K562 (cell line): ENCODE results near the gene ZNF487. TPM values are rescaled to one million over a fixed set of nuclear protein-coding genes. Genes with fewer than 3 reads are reported as not detected.

Experiments
- E2F3 ChIP-seq: fragments of 250-450 bp; sonication (Bioruptor Pico); IDR thresholded peaks from 2 replicates; pipeline ENCODE4 v1.4.0; 2020; ENCODE audit warnings: mild to moderate bottlenecking
- FOXK1 ChIP-seq: sonication (generic); formaldehyde crosslinking; IDR thresholded peaks from 2 replicates; pipeline ENCODE4 v1.8.0; 2022; ENCODE audit warnings: missing genetic modification reagents, mild to moderate bottlenecking, borderline replicate concordance
- JUND ChIP-seq, 2 experiments: IDR thresholded peaks; 2 replicates in 1 of 2; 3 replicates in 1 of 2; pipeline ENCODE4 v1.6.1; 2011; ENCODE audit warnings: borderline replicate concordance in 2 of 2, low read depth in 2 of 2, low read length in 2 of 2, improper control_type of control experiment in 1 of 2, missing biosample characterization in 1 of 2, missing genetic modification characterization in 1 of 2, missing genetic modification reagents in 1 of 2
- KAT2B ChIP-seq: IDR thresholded peaks from one replicate; pipeline ENCODE4 v1.6.1; 2012; ENCODE audit warnings: low read depth, mild to moderate bottlenecking, control low read depth, inconsistent platforms, low read length, moderate library complexity
- LARP7 ChIP-seq: fragments of 450-650 bp; IDR thresholded peaks from 2 replicates; pipeline ENCODE4 v1.6.1; 2016
- NELFE ChIP-seq: IDR thresholded peaks from 2 replicates; pipeline ENCODE4 v1.6.1; 2011; ENCODE audit warnings: mild to moderate bottlenecking; ENCODE audit not compliant: insufficient read depth, insufficient read length
- POLR2AphosphoS5 ChIP-seq: IDR thresholded peaks from 2 replicates; pipeline ENCODE4 v1.6.1; 2011; ENCODE audit warnings: mild to moderate bottlenecking, low read depth, low read length, moderate library complexity; ENCODE audit not compliant: control insufficient read depth, insufficient read depth
- SRSF7 ChIP-seq: fragments of 200-400 bp; formaldehyde crosslinking; optimal IDR thresholded peaks from 2 replicates; pipeline ENCODE3; 2017; ENCODE audit warnings: mild to moderate bottlenecking, low read depth, low read length
- TFE3 ChIP-seq: fragments of 450-650 bp; formaldehyde crosslinking; IDR thresholded peaks from 2 replicates; pipeline ENCODE4 v1.4.0; 2020; ENCODE audit warnings: mild to moderate bottlenecking, mixed read lengths
- TSC22D4 ChIP-seq: fragments of 450-650 bp; IDR thresholded peaks from 2 replicates; pipeline ENCODE4 v1.6.1; 2016; ENCODE audit warnings: missing genetic modification characterization, missing biosample characterization, control low read depth
- ZNF3 ChIP-seq: fragments of 250-450 bp; sonication (Bioruptor Pico); IDR thresholded peaks from 2 replicates; pipeline ENCODE4 v1.5.0; 2021; ENCODE audit warnings: mild to moderate bottlenecking, moderate library complexity
- polyA plus RNA-seq, 8 experiments: library from polyadenylated mRNA; depleted of rRNA in 4 of 8; stranded (reverse) in 5 of 8; unstranded in 3 of 8; fragments of >200 nt; fragmentation: Nextera tagmentation in 2 of 8; fragmentation: Illumina TruSeq in 1 of 8; extraction: Ambion mirVana in 2 of 8; extraction: Trizol in 1 of 8; gene quantifications; 2 replicates each; pipeline versions ENCODE4 v1.2.1 to v1.2.3, GENCODE V29; 2011 to 2014; ENCODE audit warnings: inconsistent platforms in 1 of 8, missing spikeins in 1 of 8
- total RNA-seq, 7 experiments: library from RNA; depleted of rRNA in 6 of 7; stranded (reverse); fragments of >200 nt in 6 of 7; fragmentation: Illumina TruSeq in 2 of 7; extraction: Trizol in 2 of 7; gene quantifications; 2 replicates each; pipeline versions ENCODE4 v1.2.1 to v1.2.3, GENCODE V29; 2011 to 2021; ENCODE audit warnings: low replicate concordance in 1 of 7
- TF ChIP-seq, protein P1 (sequence below): fragments of 450-650 bp; IDR thresholded peaks from 2 replicates; pipeline ENCODE4 v1.6.1; 2016; ENCODE audit warnings: mild to moderate bottlenecking
- TF ChIP-seq, protein P2 (sequence below): fragments of 450-650 bp; formaldehyde crosslinking; conservative IDR thresholded peaks from 2 replicates; pipeline ENCODE4 v1.4.0; 2022; ENCODE audit warnings: mild to moderate bottlenecking, missing genetic modification characterization
- TF ChIP-seq, protein P3 (sequence below): fragments of 450-650 bp; IDR thresholded peaks from 2 replicates; pipeline ENCODE4 v1.6.1; 2017; ENCODE audit warnings: antibody characterized with exemption, mild to moderate bottlenecking
- TF ChIP-seq, protein P4 (sequence below): sonication (generic); formaldehyde crosslinking; IDR thresholded peaks from 2 replicates; pipeline ENCODE4 v1.8.0; 2022; ENCODE audit warnings: missing genetic modification reagents, mild to moderate bottlenecking, moderate library complexity, borderline replicate concordance

Gene ZNF487
- total and polyA plus RNA-seq, 9 of the 15 experiments (the other 6 are each of a cell fraction or from before 2014, with no cell fraction given), result 1.9 to 6.5 (median 4.2) TPM

- TF ChIP-seq, protein P1, sequence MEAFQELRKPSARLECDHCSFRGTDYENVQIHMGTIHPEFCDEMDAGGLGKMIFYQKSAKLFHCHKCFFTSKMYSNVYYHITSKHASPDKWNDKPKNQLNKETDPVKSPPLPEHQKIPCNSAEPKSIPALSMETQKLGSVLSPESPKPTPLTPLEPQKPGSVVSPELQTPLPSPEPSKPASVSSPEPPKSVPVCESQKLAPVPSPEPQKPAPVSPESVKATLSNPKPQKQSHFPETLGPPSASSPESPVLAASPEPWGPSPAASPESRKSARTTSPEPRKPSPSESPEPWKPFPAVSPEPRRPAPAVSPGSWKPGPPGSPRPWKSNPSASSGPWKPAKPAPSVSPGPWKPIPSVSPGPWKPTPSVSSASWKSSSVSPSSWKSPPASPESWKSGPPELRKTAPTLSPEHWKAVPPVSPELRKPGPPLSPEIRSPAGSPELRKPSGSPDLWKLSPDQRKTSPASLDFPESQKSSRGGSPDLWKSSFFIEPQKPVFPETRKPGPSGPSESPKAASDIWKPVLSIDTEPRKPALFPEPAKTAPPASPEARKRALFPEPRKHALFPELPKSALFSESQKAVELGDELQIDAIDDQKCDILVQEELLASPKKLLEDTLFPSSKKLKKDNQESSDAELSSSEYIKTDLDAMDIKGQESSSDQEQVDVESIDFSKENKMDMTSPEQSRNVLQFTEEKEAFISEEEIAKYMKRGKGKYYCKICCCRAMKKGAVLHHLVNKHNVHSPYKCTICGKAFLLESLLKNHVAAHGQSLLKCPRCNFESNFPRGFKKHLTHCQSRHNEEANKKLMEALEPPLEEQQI, result no peak
- TF ChIP-seq FOXK1 (CRISPR knock-in tag), result 0 out of 2 replicates have a peak, but pooled peaks have one; percentile 25
- TF ChIP-seq POLR2AphosphoS5, result peak; percentile 82
- TF ChIP-seq SRSF7, result no peak
- TF ChIP-seq NELFE, result no peak
- TF ChIP-seq, protein P2, sequence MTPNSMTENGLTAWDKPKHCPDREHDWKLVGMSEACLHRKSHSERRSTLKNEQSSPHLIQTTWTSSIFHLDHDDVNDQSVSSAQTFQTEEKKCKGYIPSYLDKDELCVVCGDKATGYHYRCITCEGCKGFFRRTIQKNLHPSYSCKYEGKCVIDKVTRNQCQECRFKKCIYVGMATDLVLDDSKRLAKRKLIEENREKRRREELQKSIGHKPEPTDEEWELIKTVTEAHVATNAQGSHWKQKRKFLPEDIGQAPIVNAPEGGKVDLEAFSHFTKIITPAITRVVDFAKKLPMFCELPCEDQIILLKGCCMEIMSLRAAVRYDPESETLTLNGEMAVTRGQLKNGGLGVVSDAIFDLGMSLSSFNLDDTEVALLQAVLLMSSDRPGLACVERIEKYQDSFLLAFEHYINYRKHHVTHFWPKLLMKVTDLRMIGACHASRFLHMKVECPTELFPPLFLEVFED (CRISPR knock-in tag), result peak; percentile 64; the same call in 1 of the 2 replicates
- TF ChIP-seq, protein P3, sequence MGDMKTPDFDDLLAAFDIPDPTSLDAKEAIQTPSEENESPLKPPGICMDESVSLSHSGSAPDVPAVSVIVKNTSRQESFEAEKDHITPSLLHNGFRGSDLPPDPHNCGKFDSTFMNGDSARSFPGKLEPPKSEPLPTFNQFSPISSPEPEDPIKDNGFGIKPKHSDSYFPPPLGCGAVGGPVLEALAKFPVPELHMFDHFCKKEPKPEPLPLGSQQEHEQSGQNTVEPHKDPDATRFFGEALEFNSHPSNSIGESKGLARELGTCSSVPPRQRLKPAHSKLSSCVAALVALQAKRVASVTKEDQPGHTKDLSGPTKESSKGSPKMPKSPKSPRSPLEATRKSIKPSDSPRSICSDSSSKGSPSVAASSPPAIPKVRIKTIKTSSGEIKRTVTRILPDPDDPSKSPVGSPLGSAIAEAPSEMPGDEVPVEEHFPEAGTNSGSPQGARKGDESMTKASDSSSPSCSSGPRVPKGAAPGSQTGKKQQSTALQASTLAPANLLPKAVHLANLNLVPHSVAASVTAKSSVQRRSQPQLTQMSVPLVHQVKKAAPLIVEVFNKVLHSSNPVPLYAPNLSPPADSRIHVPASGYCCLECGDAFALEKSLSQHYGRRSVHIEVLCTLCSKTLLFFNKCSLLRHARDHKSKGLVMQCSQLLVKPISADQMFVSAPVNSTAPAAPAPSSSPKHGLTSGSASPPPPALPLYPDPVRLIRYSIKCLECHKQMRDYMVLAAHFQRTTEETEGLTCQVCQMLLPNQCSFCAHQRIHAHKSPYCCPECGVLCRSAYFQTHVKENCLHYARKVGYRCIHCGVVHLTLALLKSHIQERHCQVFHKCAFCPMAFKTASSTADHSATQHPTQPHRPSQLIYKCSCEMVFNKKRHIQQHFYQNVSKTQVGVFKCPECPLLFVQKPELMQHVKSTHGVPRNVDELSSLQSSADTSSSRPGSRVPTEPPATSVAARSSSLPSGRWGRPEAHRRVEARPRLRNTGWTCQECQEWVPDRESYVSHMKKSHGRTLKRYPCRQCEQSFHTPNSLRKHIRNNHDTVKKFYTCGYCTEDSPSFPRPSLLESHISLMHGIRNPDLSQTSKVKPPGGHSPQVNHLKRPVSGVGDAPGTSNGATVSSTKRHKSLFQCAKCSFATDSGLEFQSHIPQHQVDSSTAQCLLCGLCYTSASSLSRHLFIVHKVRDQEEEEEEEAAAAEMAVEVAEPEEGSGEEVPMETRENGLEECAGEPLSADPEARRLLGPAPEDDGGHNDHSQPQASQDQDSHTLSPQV, result peak; percentile 76
- no peak for TF ChIP-seq ZNF3 (CRISPR knock-in tag)
- no peak for TF ChIP-seq TFE3 (CRISPR knock-in tag)
- peak; percentile 56; the same call in 1 of the 2 replicates for TF ChIP-seq JUND (IDR thresholded peaks at IDR 0.05; ENCODE audit: borderline replicate concordance, low read depth, low read length)
- peak; percentile 61; the same call in 2 of the 3 replicates for TF ChIP-seq JUND (tag; IDR thresholded peaks at IDR 0.05; ENCODE audit: borderline replicate concordance, low read depth, low read length)
- TF ChIP-seq E2F3 (CRISPR knock-in tag), result peak; percentile 53; the same call in 1 of the 2 replicates
- no peak for TF ChIP-seq KAT2B
- no peak for TF ChIP-seq TSC22D4 (tag)
- TF ChIP-seq, protein P4, sequence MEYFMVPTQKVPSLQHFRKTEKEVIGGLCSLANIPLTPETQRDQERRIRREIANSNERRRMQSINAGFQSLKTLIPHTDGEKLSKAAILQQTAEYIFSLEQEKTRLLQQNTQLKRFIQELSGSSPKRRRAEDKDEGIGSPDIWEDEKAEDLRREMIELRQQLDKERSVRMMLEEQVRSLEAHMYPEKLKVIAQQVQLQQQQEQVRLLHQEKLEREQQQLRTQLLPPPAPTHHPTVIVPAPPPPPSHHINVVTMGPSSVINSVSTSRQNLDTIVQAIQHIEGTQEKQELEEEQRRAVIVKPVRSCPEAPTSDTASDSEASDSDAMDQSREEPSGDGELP (CRISPR knock-in tag), result peak; percentile 97
- TF ChIP-seq LARP7, result no peak
Observed at GRCh38 chr10:43436291-43437140, at the start of gene ZNF487 (continued).
